ENCODE measurements around the gene PTPRN2.

Gene PTPRN2

DNA sequence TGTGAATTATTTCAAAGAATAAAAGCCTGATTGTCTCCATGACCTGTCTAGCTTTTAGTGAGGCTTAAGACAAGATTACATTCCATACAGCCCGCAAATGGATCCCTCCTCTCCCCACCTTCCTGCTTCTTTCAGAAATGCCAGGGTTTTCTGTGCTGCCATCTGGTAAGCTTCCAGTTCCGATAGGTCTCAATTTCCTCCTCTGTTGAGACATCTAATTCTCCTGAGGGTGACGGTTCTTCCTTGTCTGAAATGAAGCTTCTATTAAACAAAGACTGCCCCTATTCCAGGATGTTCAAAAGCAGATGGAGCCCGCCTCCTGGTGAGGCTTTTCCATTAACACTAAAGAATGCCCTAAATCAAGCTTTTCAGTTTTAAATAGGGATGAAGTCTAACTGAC, 295.6 kb downstream of the PTPRN2 start:
- in situ Hi-C loops (cut with HindIII; ENCODE audit: low sequenced_read_pairs), result loop anchor here (10.0 kb wide), 1 partner anchor 47 kb away; no protein-coding TSS in a partner anchor

DNA sequence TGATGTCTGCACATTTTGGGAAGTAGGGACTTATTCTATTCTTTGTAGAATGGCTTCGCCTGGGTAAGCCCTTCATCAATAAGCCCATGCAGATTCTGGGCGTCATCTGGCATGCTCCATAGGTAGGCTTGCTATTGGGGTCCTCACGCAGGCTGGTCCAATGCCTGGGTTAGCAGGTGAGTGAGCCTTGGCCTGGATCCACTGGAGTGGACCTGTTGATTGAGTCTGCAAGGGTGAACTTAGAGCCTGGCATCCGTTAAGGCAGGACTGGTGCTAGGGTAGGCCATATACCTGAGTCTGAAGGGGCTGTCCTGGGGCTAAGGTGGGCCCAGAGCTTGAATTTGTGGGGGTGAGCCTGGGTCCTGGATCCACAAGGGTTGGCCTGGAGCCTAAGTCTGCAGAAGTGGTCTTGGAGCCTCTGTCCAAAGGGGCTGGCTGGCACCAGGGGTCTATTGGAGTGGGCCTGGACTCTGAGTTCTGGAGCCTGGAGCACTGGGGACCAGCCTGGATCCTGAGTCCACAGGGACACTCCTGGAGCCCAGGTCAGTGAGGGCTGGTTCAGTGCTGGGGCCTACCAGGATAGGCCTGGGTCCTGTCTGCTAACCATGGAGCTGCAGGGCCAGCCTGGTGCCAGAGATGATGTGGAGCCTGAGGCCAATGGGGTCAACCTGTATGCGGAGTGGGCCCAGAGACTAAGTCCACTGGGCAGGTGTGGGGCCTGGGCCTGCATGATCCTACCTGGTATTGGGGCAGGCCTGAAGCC, 297.7 kb downstream of the PTPRN2 start:
- in situ Hi-C loops (cut with HindIII; ENCODE audit: low sequenced_read_pairs), result loop anchor here (10.0 kb wide), 1 partner anchor 45 kb away; no protein-coding TSS in a partner anchor

DNA sequence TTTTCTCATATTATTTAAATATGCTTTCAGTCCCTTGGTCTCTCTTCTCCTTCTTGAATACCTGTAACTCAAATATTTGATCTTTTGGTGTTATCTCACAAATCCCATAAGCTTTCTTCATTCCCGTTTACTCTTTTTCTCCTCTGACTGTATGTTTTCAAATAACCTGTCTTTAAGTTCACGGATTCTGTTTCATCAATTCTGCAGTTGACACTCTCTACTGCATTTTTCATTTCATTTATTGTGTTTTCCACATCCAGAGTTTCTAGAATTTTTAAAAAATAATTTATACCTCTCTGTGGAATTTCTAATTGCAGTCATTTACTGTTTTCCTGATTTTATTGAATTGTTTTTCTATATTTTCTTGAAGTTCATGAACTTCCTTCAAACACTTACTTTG, 298.4 kb downstream of the PTPRN2 start:
- in situ Hi-C loops (cut with HindIII; ENCODE audit: low sequenced_read_pairs), result no loop called here

DNA sequence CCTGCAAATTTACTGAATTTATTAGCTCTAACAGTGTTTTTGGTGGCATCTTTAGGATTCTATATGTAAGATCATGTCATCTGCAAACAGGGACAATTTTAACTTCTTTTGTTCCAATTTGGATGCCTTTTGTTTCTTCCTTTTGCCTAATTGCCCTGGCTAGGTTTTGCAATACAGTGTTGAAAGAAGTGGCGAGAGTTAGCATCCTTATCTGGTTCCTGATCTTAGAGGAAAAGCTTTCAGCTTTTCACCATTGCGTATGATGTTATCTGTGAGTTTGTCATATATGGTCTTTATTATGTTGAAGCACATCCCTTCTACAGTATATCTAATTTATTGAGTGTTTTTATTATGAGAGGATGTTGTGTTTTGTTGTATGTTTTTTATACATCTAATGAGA, 301.4 kb downstream of the PTPRN2 start:
- in situ Hi-C loops (cut with HindIII; ENCODE audit: low sequenced_read_pairs), result no loop called here

DNA sequence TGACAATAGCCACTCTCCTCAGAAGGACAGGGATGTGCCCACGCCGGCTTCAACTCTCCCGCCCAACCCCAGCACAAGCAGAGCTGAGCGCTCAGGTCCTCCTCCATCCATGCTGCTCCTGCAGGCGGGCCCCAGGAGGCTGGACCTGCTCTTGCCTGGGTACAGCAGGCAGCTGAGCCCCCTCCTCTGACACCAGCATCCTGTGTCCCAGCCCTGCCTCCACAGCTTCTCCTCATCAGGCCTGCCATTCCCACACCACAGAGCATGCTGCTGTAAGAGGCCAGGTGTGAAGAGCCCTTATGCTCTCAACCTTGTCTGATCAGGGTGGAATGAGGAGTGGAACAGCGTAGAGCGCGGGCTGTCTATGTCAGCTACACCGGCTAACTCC, 302.2 kb downstream of the PTPRN2 start:
- in situ Hi-C loops (cut with HindIII; ENCODE audit: low sequenced_read_pairs), result no loop called here

DNA sequence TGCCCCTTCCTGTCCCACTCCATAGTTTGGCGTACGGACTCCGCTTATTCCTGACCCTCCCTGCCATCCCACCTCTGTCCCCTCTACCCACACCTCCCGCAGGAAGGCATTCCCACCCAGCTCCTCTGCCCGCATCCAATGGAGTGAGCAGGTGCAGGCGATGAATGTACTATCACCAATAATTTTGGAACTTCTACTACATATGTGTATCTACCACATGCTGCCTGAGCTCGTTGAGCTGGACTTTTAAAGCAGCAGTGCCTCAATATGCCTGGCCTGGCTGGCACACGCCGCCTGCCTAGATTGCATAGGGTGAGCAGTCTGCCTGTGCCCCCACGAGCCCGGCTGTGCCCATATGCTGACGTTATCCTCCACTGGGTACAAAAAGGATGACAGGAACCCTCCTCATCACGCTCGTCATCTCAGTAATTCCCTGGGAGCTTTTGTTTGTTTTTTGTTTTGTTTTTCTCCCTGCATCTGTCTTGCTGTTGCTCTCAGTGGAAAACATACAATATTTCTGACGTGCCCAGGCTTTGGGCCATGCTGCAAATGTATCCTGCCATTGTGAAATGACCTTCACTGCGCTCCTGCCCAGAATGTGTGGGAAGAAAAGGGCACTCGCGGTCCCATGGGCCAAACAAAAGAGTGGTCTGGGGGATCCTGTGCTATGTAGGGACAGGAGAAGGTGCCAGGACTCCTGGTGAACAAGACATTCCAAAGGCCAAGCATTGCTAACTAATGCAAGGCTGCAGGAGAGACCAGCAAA, 302.8 kb downstream of the PTPRN2 start:
- in situ Hi-C loops (cut with HindIII; ENCODE audit: low sequenced_read_pairs), result no loop called here

DNA sequence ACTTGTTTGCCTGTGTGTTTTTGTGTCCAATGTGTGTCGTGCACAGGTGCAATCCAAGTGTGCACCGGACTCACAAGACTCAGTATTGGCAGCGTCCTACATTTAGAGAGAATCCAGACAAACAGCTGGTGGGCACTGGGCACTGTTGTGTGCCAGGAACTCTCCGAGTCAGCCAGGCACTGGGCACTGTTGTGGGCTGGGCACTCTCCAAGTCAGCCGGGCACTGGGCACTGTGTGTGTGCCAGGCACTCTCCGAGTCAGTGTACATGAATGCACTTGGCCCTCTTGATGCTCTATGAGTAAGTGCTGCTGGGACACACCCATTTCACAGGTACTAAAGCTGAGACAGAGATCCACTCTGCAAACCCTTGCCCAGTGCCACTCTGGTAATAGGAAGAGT, 303.5 kb downstream of the PTPRN2 start:
- in situ Hi-C loops (cut with HindIII; ENCODE audit: low sequenced_read_pairs), result no loop called here

DNA sequence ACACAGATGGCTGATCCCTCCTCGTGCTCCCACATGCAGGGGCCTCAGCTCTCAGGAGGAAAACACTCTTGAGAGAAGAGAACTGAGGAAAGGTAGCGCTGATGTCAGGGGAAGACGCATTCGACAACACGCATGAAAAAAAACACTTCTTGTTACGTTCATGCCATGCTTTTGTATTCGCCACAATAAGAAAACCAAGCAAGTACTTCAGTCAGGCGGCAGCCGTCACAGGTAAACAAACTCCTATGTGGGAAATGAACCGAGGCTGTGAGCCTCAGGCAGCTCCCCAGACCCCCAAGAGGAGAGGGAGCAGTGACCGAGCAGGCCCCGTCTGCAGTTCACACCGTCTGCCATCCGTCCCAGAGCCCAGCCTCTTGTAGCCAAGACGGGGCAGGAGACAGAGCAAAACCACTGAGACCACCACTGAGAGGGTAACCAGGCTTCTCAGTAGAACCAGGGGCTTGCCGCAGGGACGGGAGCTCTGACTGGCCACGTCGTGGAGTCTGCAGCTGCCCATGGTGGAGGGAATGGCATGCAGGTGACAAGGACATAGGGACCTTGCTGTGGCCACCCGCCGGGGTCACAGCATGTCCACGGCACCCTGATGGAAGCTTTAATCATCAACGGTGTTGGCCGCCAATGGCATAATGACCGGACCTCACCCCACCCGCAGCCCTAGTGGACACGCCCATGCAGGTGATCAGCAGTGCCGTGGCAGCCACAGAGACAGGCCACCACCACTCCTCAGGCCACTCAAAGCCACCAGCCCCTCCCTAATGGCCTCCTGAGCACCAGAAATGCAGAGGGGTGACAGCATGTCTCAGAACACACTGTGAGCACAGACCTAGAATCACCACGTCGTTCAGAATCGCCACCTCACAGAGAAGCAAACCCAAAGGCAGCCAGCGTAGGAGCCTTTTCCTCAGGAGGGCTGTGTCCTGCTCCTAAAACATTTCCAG, 304.3 kb downstream of the PTPRN2 start:
- in situ Hi-C loops (cut with HindIII; ENCODE audit: low sequenced_read_pairs), result no loop called here

DNA sequence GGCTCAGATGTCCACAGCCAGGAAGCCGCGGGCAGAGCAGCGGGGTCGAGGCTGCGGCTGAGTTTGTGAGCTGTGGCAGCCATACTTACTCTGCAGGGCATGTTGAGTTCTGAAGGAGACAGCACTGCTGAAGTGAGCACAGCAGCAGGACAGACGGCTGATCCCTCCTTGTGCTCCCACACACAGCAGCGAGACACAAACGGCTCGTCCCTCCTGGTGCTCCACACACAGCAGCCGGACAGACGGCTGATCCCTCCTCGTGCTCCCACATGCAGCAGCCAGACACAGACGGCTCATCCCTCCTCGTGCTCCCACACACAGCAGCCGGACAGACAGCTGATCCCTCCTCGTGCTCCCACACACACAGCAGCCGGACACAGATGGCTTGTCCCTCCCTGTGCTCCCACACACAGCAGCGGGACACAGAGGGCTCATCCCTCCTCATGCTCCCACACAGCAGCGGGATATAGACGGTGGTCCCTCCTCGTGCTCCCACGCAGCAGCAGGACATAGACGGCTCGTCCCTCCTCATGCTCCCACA, 305.1 kb downstream of the PTPRN2 start:
- in situ Hi-C loops (cut with HindIII; ENCODE audit: low sequenced_read_pairs), result no loop called here

DNA sequence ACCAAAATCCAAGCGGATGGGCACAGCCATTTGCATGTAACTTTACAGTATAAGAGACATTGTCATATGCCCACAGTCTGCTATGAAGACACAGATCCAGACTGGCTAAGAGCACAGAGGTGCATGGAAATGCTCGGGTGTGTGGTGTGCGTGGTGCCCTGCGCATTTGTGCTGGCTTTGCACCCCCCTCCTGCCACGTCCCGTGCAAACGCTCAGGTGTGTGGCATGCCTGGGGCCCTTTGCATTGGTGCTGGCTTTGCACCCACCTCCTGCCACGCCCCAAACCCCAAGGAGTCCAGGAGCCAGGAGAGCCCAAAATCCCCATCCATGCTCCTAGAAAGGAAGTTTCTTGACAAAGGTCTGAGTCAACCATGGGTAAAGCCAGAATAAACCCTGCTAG, 306.2 kb downstream of the PTPRN2 start:
- in situ Hi-C loops (cut with HindIII; ENCODE audit: low sequenced_read_pairs), result no loop called here

DNA sequence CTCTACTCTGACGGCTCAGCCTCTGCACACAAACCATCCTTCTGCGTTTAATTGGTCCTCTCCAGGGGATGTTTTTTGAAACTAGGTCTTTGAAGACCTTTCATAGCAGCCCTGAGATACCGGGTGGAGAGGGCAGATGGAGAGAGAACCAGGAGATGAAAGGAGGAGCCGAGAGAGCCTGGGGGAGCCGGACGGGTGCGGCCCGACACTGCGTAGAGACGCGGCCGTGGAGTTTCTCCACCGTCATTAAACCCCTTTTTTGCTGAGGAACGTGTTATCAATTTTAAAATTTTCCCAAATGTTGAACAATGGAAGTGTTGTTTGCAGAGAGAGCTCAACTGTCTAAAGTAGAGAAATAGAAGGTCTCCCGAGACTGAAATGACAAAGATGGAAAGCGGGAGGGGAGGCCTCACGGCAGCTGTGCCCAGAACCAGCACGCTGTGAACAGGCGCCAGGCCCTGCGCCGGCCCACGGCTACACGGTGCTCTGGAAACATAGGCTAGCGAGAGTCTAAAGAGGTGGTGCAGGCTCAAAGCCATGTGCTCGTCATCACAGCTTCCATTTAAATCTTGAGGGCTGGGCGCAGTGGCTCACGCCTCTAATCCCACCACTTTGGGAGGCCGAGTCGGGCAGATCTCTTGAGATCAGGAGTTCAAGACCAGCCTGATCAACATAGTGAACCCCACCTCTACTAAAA, 307.0 kb downstream of the PTPRN2 start:
- in situ Hi-C loops (cut with HindIII; ENCODE audit: low sequenced_read_pairs), result no loop called here

DNA sequence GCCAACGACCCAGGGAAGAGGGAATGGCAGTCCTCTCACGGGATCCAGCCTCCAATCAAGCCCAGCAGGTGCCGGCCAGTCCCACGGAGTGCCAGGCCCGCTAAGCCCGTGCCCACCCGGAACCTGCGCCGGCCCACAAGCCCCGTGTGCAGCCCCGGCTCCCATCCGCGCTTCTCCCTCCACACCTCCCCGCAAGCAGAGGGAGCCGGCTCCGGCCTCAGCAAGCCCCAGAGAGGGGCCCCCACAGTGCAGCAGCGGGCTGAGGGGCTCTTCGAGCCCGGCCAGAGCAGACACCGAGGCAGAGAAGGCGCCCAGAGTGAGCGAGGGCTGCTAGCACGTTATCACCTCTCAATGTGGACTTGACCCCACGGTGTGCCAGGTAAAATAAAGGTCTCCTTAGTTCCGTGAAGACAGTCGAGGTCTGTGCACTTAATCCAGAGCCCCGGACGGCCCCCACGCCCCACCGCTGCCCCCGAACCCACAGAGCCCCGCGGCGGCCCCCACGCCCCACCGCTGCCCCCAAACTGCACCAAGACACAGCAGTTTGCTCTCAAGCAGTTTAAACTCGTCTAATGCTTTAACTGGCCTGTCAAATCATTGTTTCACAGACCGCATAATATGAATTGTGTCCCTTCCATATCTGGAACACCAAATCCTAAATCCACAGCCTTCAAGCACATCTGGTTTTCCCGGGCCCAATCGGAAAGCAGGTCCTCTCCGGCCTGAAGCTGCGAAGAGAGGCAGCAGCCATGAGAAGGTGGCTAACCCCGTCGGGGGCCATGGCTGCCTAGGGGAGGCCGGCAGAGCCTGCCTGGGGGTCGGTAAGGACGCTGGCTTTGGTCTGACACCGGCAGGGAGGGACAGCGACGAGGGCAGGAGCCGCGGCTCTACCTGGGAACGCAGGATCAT, 307.8 kb downstream of the PTPRN2 start:
- in situ Hi-C loops (cut with HindIII; ENCODE audit: low sequenced_read_pairs), result no loop called here

DNA sequence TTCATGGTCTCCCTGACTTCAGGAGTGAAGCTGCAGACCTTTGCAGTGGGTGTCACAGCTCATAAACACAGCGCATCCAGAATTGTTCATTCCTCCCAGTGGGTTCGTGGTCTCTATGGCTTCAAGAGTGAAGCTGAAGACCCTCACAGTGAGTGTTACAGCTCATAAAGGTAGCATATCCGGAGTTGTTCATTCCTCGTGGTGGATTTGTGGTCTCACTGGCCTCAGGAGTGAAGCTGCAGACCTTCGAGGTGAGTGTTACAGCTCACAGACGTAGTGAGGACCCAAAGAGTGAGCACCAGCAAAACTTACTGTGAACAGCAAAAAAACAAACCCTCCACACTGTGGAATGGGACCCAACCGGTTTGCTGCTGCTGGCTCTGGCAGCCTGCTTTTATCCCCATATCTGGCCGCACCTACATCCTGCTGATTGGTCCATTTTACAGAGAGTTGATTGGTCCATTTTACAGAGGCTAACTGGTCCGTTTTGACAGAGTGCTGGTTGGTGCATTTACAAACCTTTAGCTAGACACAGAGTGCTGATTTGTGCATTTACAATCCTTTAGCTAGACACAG, 308.8 kb downstream of the PTPRN2 start:
- in situ Hi-C loops (cut with HindIII; ENCODE audit: low sequenced_read_pairs), result no loop called here

DNA sequence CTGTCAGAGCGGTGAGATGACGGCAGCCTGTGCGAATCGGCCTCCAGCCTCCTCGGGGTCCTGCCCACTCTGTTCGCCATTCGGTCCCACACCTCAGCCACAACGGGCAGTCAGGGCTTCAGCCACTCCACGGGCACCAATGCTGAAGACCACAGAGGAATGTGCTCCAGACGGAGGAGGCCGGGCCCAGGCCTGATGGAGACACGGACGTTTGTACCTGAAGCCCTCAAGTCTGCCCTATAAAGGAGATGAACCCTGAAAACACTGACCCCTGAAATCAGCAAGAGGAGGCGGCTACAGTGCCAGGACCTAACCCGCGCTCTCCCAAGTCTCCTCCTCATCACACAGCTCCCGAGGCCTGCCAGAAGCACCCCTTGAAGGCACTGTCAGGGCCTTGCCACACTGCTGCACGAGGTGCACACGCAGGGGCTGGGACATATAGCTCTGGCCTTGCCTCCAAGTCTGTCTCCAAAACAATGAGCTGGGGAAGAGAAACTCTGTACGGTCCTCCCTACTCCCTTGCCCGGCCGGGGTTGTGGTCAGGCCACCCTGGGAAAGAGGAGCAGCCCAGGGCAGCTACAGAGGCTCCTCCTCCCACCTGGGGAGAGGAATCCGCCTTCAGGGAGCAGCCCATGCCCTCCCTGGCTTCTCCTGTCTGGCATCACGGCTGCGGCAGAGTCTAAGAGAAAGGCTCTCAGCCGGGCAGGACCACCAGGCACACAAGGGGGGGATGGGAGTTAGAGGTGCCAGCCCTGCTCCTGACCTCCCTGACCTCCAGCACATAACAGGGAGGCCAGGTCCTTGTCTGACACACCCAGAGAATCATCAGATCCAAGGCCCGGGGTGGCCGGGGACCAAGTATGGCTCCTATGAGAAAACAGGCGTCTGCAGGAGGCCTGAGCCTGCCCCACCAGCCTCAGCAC, 310.1 kb downstream of the PTPRN2 start:
- in situ Hi-C loops (cut with HindIII; ENCODE audit: low sequenced_read_pairs), result no loop called here

DNA sequence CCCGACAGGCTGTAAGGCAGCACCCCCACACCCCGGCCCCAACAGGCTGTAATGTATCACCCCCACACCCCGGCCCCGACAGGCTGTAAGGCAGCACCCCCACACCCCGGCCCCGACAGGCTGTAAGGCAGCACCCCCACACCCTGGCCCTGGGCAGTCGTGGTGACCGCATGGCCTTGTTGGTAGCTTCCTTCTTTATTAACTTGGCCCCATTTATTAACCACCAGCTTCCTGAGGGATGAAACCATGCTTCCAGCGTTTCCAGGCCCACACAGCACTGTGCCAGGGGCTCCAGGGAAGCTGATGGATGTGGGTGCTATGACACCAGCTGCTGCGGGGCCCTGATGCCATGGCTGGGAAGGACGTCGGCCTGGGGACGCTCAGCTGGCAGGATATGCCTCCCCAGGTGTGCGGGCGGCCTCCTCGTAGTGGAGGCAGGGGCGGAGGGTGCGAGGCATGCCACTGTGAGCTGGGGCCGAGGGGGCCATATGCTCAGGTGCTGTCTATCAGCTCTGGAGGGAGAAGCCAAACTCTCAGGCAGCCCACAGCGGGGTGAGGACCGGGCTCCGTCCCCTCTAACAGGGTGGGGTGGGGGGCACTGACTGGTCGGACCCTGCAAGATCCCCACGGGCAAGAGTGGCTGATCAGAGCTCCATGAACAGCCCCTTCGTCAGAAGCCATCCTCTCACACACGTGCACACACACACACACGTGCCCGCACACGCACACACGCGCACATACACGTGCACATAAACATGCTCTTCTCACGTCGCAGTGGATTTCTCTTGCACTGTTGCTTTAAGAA, 311.0 kb downstream of the PTPRN2 start:
- in situ Hi-C loops (cut with HindIII; ENCODE audit: low sequenced_read_pairs), result no loop called here

DNA sequence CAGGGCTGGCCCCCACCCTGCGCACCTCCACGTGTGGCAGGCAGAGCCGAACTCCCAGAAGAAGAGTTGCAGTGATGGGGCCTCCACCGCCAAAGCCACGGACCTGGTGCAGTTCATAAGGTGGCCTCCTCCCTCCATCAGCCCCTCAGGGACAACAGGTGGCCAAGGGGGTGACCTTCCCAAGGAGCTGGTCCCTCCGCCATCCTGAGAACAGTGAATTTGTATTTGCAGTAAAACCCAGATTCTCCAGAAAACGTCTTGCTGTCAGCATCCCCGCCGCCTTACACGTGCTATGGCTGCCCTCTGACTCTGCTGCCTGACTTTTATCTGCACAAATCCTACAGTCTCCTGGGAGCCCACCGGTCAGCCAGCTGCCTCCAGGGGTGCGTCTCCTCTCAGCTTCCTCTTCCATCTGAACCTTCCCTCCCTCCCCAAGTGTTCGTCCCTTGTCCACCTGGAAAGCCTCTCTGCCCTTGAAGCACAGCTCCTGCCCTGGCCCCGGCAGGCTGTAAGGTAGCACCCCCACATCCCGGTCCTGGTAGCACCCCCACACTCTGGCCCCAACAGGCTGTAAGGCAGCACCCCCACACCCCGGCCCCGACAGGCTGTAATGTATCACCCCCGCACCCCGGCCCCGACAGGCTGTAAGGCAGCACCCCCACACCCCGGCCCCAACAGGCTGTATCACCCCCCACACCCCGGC, 311.8 kb downstream of the PTPRN2 start:
- in situ Hi-C loops (cut with HindIII; ENCODE audit: low sequenced_read_pairs), result no loop called here
